ENCODE measurements around the gene INTS11. TPM values are rescaled to one million over a fixed set of nuclear protein-coding genes. Genes with fewer than 3 reads are reported as not detected.

Gene INTS11
- total RNA-seq, 1 donor from 2014 or later, result 129 TPM

DNA sequence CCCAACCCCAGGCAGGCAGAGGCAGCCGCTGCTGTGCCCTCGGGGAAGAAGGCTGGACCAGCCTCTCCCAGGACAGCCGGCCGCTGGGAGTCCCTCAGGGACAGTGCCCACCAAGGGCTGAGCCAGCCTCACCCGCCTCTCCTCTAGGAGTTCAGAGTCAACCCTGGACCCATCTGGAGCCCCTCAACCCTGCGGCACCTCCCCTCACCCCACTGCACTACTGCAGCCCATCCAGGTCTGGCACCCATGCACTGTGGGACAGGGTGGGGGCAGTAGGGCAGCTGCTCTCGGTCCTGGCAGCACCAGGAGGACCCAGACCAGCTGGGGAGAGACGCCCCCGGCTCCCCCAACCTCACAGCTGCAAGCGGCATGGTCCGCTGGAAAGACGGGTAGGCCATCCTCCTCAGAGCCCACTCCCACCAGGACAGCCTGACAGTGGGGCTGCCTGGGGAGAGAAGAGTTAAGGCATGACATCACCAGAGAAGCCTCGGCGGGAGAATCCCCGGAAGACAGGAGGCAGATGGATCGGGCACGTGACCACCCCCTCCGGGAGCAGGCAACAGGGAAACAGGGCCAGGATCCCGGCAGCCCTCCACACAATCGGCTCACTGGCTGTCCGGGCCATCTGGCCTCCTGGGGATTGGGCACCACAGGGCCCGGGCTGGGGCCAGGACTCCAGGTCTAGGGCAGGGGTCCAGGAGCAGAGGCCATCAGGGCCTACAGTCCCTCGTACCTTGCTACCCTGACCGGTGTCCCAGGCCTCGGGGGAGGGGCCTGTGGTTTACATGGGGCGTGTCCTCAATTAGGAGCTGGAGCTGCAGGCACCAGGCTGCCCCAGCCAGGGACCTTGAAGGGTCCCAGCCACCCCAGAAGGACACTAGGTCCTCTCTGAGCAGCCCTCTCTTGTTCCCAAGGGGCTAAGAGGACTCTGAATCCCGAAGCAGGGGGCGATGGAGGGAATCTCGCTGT, 19.8 kb downstream of the INTS11 start:
- intact Hi-C loops (cut with micrococcal nuclease), result loop anchor here (5.0 kb wide), 4 partner anchors 72 to 603 kb away; partner anchors contain the start of genes B3GALT6, ISG15 and SDF4

DNA sequence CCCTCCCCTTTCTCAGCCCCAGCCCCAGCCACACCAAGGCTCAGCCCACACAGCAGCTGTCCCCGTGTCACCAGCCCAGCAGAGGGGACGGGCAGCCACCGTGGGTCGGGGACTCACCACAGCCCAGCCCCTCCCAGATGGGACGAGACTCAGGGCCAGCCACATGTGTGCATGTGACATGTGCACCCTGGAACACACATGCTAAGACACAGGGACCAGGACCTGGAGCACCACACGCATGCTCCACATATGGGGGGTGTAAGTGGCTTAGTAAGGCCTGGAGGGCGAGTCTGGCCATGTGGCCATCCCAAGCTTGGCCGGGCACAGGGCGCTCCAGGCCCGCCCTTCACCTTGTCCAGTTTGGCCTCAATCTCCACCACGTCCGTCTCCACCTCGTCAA, 20.7 kb downstream of the INTS11 start:
- intact Hi-C loops (cut with micrococcal nuclease), result no loop called here

DNA sequence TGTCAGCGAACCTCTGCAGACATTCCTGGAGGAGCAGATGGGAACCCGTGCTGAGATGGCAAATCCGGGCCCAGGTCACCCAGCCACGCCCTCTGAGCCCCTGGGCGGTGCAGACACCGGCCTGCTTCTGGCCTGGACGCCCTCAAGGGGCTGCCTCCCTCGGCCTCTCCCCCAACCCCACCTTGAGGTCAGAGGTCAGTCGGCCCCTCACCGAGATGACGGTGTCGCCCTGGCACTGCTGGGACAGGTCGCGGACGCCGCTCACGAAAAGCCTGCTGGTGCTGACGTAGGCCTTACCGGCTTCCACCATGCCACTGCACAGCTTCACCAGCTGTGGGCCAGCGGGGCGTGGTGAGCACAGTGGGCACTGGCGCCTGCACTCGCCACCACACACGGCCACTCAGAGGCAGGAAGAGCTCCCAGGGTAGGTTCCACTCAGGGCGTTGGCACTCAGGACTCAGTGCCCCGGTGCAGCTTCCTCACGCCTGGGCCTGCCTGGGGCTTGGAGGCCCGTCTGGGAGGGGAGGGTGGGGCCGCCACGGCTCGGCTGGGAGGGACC, 21.4 kb downstream of the INTS11 start:
- intact Hi-C loops (cut with micrococcal nuclease), result no loop called here

DNA sequence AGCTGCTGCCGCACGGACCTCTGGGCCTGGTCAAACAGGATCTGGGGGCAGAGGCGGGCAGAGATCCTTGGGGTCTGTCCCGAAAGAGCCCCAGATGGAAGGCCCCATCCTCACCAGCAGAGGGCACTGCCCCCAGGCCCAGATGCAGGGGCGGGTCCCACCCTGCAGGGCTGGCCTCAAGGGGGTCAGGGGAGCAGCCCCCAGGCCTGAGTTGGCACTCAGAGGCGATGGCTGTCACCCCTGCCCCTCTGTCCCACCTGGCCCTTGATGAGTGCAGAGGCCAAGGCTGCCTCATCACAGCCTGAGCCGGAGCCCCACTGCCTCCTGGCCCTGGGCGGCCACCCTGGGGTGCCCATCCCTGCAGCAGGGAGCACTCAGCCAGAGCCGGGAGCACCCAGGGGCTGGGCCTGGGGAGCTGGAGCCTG, 22.4 kb downstream of the INTS11 start:
- intact Hi-C loops (cut with micrococcal nuclease), result no loop called here

DNA sequence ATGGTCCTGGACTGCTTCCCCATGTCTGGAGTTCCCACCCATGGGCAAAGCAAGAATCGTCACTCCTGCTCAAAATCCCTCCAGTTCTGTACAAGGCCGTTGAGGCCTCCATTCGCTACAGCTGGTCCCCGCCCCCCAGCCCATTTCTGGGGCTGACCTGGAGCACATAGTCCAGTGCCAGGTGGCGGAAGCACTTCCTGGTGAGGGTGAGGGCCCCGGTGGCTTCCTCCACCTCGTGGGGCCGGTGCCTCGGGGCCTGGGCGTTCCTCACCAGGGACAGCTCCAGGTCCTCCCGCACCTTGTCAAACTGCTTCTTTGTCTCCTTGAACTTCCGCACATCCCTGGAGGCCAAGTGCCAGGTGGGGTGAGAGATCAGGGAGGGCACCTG, 24.1 kb downstream of the INTS11 start:
- intact Hi-C loops (cut with micrococcal nuclease), result no loop called here

DNA sequence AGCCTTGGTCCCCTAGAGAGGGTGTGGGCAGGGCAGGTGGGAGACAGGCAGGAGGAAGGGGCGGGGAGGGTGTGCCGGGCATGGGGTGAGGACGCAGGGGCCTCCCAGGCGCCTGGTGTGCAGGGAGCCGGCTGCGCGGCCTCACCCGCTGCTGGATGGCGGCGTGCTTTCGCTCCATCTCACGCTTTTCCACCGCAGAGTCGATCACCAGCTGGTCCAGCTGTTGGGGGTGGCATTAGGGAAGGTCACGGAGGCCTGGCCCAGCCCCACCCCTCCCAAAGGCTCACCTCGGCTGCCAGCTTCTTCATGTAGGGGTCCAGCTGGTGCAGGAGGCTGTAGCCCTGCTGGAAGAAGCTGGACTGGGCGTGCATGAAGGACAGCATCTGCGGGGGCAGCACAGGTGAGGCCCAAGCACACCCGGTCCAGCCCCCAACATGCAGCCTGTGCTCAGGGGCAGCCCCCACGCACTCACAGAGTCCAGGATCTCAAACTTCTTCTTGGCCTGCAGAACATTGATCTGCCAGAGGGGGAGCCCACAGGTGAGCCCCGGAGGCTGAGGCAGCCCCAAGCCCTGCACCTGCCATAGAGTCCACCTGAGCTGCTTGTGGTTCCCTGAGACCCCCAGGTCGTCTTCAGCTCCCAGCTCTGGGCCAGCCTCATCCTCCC, 24.6 kb downstream of the INTS11 start:
- intact Hi-C loops (cut with micrococcal nuclease), result no loop called here

GRCh38 chr1:1298861-1299685, 25.4 kb downstream of the INTS11 start:
- intact Hi-C loops (cut with micrococcal nuclease), result no loop called here

DNA sequence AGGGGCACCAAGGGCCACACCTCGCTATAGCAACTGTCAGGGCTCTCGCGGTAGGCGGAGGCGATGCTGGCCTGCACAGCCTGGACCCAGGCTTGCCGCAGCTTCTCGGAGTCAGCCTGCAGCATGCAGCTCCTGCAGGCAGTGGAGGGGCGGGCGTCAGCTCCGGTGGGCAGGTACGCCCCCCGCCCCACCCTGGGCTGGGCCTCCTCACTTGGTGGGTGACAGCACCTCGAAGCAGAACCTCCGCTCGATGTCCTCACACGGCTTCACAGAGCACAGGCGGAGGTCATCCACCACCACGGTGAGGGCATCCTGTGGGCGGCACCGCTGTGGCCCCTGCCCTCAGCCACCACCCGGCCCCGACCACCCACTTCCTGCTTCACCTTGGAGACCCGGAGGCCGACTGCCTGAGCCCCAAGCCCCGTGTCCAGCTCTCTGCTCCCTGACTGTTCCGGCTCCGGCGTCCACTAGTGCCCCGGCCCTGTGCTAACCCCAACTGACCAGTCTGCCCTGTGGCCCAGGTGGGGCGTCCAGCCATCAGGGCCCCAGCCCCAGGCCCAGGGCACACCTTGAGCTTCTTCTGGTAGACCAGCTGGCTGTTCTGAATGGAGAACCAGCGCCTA, 26.5 kb downstream of the INTS11 start:
- intact Hi-C loops (cut with micrococcal nuclease), result no loop called here

DNA sequence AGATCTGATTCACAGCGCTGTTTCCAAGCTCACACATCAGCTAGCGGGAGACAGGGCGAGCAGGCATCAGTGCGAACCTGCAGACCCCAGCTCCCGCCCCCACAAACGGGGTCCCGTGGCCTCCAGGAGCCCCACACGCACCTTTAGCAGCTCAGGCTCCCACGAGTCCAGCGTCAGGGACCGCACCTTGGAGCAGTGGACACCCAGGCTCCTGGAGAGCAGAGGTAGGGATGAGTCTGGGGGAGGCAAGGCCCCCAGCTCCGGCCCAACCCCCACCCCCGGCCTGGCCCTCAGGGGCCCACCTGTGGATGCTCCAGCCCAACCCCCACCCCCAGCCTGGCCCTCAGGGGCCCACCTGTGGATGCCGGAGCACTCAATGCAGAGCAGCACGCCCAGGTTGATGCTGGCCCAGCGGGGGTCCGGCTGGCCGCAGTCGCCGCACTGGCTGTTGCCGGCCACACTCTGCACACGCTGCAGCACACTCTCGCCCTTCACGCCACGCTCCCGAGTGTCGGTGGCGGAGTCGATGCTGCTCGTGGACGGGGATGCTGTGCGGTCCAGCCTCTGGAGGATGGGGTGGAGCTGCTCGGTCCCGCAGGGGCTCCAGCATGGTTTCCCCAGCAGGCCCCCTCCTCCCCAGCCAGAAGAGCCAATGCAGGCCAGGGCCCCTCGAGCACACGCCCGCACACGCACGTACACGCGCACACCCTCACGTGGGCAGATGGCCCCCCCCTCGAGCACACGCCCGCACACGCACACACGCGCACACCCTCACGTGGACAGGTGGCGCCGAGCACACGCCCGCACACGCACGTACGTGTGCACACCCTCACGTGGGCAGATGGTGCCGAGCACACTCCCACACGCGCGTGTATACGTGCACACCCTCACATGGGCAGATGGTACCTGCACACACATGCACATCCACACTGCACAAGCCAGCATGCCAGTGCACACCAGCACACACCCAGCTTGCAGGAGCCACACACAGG, 28.1 kb downstream of the INTS11 start:
- intact Hi-C loops (cut with micrococcal nuclease), result no loop called here

DNA sequence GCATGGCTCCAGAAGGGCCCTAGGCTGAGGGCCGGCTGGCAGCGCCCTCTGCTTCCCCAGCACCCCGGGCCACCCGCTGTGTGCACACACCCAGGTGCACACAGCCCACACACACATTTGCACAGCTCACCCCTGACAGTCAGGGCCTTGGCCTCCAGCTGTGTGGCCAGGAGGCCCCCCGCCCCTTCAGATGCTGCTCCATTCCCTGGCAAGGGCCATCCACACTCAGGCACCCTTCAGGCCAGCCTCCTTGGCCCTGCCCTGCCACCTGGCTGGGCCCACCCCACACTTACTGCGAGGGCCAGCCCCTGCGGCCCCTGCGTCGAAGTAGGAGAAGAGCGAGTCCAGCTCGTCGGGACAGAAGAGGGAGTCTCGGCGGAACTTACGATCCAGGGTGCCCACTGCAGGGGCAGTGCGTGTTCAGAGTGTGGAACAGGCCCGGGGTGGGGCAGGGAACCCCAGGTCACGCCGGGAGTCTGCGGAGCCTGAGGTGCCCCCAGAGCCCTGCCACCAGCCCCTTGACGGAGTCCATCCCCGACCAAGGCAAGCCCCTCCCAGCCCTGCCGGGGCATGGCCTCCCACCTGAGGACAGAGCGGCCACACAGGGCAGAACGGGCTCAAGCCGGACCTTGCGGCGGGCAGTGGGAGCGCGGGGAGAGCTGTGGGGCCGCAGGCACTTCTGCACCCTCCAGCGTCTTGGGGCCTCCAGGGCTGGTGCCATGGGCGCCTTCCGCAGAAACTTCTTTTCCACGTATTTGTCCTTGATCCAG, 29.1 kb downstream of the INTS11 start:
- intact Hi-C loops (cut with micrococcal nuclease), result no loop called here

GRCh38 chr1:1294250-1294890, 30.1 kb downstream of the INTS11 start:
- intact Hi-C loops (cut with micrococcal nuclease), result loop anchor here (5.0 kb wide), 1 partner anchor 312 kb away; the partner anchor contains the start of gene PERM1

DNA sequence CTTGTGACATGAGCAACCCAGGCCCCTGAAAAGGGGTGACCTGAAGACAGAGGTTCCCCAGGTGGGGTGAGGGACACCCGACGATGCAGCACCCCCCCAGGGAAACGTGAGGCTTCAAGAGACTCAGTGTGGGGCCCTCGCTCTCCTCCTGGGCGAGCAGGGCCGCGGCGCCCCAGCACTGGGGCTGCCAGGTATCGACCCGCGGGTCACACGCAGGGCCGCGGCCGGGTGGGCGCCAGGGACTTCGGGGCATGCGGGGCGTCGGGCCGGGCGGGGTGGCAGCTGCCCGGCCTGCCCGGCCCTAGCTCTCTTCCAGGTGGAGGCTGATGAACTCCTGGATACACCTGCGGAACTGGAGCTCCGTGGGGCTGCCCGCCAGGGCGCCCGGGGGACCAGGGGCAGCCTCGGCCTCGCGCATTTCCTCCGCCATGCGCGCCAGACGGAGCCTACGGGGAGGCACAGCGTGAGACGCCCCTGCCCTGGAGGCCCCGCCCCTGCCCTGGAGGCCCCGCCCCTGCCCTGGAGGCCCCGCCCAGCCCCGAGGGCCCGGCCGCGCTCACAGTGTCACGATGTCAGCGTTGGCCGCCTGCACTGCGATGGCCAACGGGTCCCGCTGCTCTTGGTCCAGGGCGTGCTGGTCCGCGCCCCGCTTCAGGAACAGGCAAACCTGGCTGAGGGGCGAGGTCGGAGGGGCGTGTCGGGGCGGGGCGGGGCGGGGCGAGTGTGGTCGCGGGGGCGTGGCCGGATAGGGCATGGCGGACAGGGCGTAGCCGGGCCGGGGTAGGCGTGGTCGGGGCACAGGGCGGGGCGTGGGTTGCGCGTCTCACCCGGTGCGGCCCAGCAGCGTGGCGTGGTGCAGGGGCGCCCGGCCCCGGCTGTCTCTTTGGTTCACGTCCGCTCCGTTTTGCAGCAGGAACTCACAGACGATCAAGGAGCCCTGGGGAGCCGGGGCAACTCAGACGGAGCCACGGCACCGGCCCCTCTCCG, 30.9 kb downstream of the INTS11 start:
- intact Hi-C loops (cut with micrococcal nuclease), result loop anchor here (5.0 kb wide), 1 partner anchor 311 kb away; the partner anchor contains the start of gene PERM1

GRCh38 chr1:1292851-1293250, 31.6 kb downstream of the INTS11 start:
- intact Hi-C loops (cut with micrococcal nuclease), result loop anchor here (5.0 kb wide), 1 partner anchor 311 kb away; the partner anchor contains the start of gene PERM1

DNA sequence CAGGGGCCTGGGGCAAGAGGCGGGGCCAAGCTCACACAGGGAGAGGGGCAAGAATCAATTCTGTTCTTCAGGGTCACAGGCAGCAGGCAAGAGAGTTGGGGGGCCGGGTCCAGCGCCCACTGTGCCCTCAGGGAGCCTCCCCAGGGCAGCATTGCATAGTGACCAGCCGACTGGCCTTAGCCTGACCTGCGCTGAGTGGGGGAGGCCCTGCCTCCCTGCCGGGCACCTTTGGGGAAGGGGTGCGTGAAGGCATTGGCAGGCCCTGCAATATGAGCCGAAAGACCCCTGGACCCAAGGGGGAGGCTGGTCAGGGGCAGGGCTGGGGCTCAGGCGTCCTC, 32.0 kb downstream of the INTS11 start:
- intact Hi-C loops (cut with micrococcal nuclease), result loop anchor here (5.0 kb wide), 1 partner anchor 310 kb away; the partner anchor contains the start of gene PERM1

- intact Hi-C loops (cut with micrococcal nuclease), result loop anchor here (2.0 to 5.0 kb wide), 2 partner anchors 259 to 309 kb away; partner anchors contain the start of gene PERM1
Observed at GRCh38 chr1:1291548-1292441, 32.7 kb downstream of the INTS11 start.

Measured in T-helper 1 cell treated with Interleukin-12 subunit alpha and Interleukin-12 subunit beta and Interleukin-4 antibody, amounts not matched to agents 30 ng/mL and 1 ng/mL, for 36 hours (primary cell).